NCI-H2107 treated with DMSO at 0.1 percent for 48 hours (cell line): ENCODE results near the gene VEGFA.

ENCODE experiments used
- DNase-seq: peaks from one replicate; lab custom pipeline; 2025; ENCODE audit not compliant: unreplicated experiment; lab: John Stamatoyannopoulos, UW

The VEGFA gene

GRCh38 chr6:43784049-43784855, 14.2 kb downstream of the VEGFA start:
- DNase-seq: no peak

DNA sequence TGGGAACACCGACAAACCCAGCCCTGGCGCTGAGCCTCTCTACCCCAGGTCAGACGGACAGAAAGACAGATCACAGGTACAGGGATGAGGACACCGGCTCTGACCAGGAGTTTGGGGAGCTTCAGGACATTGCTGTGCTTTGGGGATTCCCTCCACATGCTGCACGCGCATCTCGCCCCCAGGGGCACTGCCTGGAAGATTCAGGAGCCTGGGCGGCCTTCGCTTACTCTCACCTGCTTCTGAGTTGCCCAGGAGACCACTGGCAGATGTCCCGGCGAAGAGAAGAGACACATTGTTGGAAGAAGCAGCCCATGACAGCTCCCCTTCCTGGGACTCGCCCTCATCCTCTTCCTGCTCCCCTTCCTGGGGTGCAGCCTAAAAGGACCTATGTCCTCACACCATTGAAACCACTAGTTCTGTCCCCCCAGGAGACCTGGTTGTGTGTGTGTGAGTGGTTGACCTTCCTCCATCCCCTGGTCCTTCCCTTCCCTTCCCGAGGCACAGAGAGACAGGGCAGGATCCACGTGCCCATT, 15.3 kb downstream of the VEGFA start:
- no peak for DNase-seq

DNA sequence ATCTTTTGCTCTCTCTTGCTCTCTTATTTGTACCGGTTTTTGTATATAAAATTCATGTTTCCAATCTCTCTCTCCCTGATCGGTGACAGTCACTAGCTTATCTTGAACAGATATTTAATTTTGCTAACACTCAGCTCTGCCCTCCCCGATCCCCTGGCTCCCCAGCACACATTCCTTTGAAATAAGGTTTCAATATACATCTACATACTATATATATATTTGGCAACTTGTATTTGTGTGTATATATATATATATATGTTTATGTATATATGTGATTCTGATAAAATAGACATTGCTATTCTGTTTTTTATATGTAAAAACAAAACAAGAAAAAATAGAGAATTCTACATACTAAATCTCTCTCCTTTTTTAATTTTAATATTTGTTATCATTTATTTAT, 15.9 kb downstream of the VEGFA start:
- DNase-seq: no peak

GRCh38 chr6:43786664-43787329, 16.8 kb downstream of the VEGFA start:
- DNase-seq: no peak

GRCh38 chr6:43788301-43788700, 18.3 kb downstream of the VEGFA start:
- DNase-seq: no peak

GRCh38 chr6:43789447-43789846, 19.4 kb downstream of the VEGFA start:
- DNase-seq: no peak

- DNase-seq: no peak
Measured at GRCh38 chr6:43790031-43790430, 20.0 kb downstream of the VEGFA start.

- DNase-seq: no peak
Measured at GRCh38 chr6:43791745-43792422, 21.9 kb downstream of the VEGFA start.

GRCh38 chr6:43793154-43793874, 23.3 kb downstream of the VEGFA start:
- no peak for DNase-seq

- no peak for DNase-seq
Measured at GRCh38 chr6:43793875-43794242, 23.8 kb downstream of the VEGFA start.

DNA sequence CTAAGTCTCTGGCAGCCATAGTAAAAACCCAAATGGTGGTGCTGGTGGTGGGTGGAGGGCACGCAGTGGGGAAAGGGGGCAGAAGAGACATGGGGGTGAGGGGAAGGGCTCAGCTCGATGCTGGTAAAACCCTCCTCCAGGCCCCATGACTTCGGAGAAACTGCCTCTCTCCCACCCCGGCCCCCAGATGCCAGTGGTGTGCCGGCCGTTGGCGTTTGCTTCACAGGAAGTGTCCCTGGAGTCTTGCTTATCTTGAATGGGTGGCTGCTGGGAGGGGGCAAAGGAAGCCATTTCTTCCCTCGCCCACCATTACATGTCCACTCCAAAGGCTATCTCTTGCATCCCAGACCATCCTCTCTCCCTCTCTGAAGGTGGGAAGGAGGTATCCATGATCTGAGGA, 25.4 kb downstream of the VEGFA start:
- no peak for DNase-seq

DNA sequence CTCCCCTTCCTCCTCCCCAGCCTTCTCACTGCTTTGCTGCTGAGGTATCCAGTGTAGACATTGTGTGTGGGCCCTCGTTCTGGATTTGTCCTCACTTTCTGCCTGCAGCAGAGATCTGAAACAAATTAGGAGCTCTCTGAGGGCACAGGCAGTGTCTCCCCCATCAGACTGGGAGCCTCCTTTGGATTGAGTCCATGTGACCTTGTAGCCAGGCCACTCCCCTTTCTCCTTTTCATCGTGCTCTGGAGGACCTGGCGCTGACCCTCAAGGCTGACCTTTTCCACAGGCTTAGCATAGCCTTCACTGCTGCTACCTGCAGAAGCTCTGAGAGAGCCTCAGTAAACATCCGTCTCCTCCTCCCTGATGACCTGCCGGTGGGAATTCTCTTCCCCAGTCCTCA, 26.2 kb downstream of the VEGFA start:
- DNase-seq: no peak

GRCh38 chr6:43796903-43797890, 27.2 kb downstream of the VEGFA start:
- no peak for DNase-seq

DNA sequence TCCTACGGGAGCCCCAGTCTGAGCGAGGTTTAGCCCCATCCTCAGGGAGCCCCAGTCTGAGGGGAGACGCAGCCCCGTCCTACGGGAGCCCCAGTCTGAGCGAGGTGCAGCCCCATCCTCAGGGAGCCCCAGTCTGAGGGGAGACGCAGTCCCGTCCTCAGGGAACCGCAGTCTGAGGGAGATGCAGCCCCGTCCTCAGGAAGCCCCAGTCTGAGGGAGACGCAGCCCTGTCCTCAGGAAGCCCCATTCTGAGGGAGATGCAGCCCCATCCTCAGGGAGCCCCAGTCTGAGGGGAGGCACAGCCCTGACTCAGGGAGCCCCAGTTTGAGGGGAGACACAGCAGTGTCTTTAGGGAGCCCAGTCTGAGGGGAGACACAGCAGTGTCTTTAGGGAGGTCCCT, 27.9 kb downstream of the VEGFA start:
- DNase-seq: no peak

- no peak for DNase-seq
Measured at GRCh38 chr6:43798688-43799444, 28.9 kb downstream of the VEGFA start.

GRCh38 chr6:43799551-43800297, 29.7 kb downstream of the VEGFA start:
- DNase-seq: no peak

- no peak for DNase-seq
Measured at GRCh38 chr6:43800298-43800623, 30.2 kb downstream of the VEGFA start.

DNA sequence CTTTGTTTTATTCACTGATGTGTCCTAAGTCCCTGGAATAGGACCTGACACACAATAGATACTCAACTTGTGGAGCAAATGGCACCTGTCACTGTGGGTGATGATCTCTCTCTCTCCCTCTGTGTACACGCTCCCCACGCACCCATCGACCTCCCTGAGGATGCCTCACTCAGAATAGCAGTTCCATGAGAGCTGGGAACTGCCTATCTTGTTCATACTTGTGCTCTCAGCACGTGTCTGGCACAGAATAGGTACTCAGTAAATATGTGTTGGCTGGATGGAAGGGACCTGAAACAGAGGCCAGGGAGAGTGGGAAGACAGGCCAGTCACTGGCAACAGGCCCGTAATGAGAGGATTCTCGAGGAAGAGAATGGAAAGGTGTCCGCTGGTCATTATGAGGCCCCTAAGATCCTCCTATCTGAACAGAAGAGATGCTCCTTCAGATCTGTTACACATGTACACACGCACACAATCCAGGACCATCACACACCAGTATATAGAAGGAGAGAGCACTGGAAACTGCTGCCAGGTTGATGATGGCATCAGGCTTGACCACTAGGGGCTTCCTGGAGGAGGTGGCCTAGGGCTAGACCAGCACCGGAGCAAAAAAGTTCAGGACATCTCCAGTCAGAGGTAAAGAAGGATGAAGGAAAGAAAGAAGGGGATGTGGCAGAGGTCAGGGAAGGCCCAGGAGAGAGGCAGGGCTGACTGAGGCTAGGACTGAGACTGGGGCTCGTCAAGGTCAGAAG, 30.9 kb downstream of the VEGFA start:
- no peak for DNase-seq
